ENCODE data around the gene SLIT2. TPM values are rescaled to one million over a fixed set of nuclear protein-coding genes. Genes with fewer than 3 reads are reported as not detected.

Gene SLIT2
- total RNA-seq, 6 donors from 2014 or later = 35.1 to 102 (median 53.3) TPM

DNA sequence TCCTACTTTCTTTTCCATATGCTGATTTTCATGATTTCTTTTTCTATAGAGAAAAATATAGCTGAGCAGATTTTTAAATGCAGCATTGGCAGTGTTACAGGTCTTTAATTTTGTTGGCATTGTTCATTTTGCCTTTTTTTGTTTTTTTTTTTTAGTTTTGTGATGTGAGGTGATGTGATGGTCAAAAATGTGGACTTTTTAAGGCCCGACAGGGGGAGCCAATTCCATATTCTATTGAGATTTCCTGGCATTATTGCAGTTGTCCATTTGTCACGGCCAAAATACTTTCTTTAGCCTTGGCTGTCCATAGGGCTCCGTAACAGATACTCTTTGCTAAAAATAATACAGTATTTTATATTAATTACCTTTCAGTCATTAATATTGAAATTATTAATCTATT, 47.8 kb downstream of the SLIT2 start:
- no peaks in the 10 kb centered on the region for H3K36me3 ChIP-seq
- no peaks in the 10 kb centered on the region for H3K9me3 ChIP-seq
- ATAC-seq (ENCODE audit: low FRiP score in 2 of 2) = peak in 1 of 2 donors; percentile 40
- no peak overlapping the region for H3K27ac ChIP-seq
- H3K4me1 ChIP-seq = no peaks in the 10 kb centered on the region
- DNase-seq = no peak
- TF ChIP-seq, protein P1, sequence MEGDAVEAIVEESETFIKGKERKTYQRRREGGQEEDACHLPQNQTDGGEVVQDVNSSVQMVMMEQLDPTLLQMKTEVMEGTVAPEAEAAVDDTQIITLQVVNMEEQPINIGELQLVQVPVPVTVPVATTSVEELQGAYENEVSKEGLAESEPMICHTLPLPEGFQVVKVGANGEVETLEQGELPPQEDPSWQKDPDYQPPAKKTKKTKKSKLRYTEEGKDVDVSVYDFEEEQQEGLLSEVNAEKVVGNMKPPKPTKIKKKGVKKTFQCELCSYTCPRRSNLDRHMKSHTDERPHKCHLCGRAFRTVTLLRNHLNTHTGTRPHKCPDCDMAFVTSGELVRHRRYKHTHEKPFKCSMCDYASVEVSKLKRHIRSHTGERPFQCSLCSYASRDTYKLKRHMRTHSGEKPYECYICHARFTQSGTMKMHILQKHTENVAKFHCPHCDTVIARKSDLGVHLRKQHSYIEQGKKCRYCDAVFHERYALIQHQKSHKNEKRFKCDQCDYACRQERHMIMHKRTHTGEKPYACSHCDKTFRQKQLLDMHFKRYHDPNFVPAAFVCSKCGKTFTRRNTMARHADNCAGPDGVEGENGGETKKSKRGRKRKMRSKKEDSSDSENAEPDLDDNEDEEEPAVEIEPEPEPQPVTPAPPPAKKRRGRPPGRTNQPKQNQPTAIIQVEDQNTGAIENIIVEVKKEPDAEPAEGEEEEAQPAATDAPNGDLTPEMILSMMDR (IDR thresholded peaks at IDR 0.05) = peak in 1 of 6 experiments; percentile 18
- TF ChIP-seq POLR2A (IDR thresholded peaks at IDR 0.05) (no peak), POLR2AphosphoS5 (IDR thresholded peaks at IDR 0.05) (no peak), EP300 (IDR thresholded peaks at IDR 0.05) (no peak)
- no peak overlapping the region for H3K4me3 ChIP-seq
- no peaks in the 10 kb centered on the region for H3K27me3 ChIP-seq
- 39 to 48% methylated on average over 3 of the region's 3 CpGs for WGBS, 2 donors

DNA sequence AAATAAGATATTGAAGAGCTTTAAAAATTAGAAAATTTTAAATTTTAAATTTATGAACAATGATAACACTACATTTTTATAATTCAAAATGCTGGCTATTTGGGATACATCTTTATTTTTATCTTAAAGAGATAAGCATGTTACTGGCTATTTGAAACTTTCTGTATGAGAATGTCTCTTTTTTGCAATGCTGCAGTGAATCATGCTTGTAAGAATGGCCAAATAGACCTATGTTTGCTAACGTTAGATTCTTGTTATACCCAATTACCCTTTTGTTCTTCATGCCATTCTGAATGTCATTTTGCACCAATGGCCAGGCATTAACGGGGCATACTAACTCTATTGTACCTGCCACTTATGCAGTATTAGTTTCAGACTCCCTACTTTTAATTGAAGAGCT, 49.5 kb downstream of the SLIT2 start:
- Histone ChIP-seq H3K27ac (no peak overlapping the region), H3K4me3 (no peak overlapping the region), H3K27me3 (no peaks in the 10 kb centered on the region), H3K36me3 (no peaks in the 10 kb centered on the region), H3K4me1 (no peaks in the 10 kb centered on the region), H3K9me3 (no peaks in the 10 kb centered on the region)
- 44 to 62% methylated on average over 2 of the region's 2 CpGs for WGBS, 2 donors
- ATAC-seq (ENCODE audit: low FRiP score in 2 of 2) (no peak), DNase-seq (no peak)
- TF ChIP-seq POLR2A (IDR thresholded peaks at IDR 0.05) = no peak
- no peak for TF ChIP-seq POLR2AphosphoS5 (IDR thresholded peaks at IDR 0.05)
- TF ChIP-seq EP300 (IDR thresholded peaks at IDR 0.05) = no peak
- TF ChIP-seq, protein P1 (IDR thresholded peaks at IDR 0.05) = no peak
